ENCODE results near the gene ENG.
"Not testable (repeated sequence)": the region's sequence is repeated elsewhere in the genome, so short reads cannot be mapped to it uniquely, and the experiment has no call there.

ENG gene

DNA sequence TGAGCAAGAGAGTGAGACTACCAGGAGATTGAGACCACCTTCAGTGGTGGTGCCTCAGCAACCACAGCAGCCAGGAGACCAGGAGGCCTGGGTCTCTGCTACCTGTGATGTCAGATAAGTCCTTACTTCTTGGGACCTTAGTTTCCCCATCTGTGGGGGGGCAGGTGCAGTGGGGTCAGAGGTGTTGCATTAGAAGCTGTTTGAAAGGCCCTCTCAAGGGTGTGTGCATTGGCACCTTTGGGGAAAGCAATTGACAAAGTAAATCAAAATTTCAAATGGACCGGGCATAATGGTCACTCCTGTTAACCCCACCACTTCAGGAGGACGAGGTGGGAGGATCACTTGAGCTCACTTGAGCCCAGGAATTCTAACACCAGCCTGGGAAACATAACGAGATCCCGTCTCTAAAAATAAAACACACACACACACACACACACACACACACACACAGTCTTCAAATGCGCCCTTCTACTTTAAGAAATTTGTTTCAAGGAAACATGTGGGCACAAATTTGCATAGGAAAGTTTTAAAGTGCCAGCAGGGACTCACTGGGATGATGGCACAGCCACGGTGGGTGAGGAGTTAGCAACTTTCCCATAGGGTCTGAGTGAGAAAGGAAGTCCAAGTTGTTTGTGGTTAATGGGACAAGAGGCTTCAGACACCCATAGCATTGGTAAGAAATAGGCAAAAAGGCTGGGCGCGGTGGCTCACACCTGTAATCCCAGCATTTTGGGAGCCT is 24.4 kb upstream of the ENG start:
- no peak for DNase-seq (ENCODE audit: low read depth)

DNA sequence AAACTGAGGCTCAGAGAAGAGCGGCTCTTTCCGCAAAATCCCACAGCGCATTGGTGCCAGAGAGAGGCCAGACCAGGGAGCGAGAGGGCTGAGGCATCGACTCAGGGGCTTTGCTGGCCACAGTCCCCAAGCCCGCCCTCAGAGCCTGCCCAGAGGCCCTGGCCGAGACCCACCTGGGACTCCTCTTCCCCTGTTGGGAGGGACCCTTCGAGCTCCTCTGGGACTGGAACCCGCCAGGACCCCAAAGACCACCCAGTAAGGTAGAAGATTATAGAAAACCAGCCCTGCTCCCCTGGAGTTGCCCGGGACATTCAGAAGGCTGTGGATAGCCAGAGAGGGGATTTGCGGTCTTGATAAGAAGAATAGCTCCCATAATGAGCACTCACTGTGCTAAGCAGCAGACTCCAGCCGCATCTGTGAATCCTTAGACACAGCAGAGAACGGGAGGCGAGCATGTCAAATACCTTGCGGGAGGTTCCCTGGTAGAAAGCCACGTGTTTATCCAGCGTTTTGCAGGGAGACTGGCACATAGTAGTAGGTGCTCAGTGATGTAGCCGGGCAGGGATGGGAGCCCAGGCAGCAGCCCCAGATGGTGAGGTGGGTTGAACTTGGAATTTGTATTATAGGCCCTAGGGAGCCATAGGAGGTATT is 23.7 kb upstream of the ENG start:
- DNase-seq (ENCODE audit: low read depth): no peak

GRCh38 chr9:127877566-127877998 is 23.1 kb upstream of the ENG start, which contains the start of gene AK1:
TSS of gene AK1 (minus strand) at chr9:127877675. CDS start at chr9:127874617, 3,058 bp downstream.
- no peak for DNase-seq (ENCODE audit: low read depth)

DNA sequence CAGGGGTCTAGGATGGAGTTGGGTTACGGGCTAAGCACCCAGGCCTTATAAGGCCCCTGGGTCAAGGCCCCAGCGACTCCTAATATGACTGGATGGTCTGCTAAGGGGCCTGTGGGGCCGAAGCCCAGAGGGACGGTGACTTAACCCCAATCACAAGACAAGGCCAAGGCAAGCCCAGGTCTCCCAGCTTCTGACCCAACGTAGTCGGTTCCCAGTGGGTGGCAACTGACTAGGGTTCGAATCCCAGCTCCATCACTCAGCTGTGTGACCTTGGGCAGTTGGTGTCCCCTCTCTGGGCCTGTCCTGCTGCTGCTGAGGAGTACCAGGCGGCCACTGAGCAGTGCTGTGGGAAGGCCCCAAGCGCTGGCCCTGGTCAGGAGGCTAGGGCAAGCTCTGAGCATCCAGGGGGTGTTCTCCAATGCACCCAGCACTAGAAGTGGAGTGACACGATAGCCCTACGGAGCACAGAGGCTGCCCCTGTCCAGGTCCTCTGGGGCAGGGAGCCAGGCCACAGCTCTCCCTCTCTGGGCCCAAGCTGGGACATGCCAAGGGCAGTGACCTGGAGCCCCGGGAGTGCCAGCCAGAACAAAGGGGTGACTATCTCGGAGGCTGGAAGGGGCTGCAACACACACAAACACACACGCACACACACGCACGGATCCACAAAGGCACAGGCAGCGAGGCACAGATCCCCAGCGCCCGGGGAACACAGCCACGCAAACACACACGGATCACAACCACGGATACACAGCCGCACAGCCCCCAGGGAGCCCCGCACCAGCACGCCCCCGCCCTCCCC is 22.5 kb upstream of the ENG start:
- no peak for DNase-seq (ENCODE audit: low read depth)

- DNase-seq (ENCODE audit: low read depth): no peak
These were observed 21.7 kb upstream of the ENG start for GRCh38 chr9:127876026-127876763.

DNA sequence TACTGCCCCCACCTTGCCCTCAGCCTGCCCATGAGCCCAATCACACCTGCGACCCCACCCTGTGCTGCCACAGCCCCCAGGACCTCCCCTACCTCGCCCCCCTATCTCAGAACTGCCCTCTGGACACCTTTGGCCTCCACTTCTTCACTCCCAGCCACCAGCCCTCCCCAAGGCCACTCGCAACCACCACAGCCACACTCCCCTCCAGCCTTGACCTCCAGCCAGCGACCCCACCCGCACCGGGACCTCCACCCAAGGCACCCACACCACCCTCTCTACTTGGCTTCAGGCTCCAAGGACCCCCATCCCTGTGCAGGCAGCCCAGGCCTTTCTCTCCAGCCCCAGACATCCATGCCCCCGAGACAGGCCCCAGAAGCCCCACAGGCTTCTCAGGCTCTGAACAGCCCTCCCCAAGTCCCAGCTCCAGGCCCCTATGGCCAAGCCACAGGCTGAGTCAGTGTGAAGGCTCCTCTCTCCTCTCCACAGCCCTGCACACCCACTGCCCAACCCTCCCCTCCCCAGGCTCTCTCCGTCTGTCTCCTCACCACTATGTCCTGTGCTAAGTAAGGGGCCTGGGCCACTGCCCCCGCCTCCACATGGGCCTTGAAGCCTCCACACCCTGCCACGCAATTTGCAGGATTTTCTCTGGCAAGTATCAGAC is 21.0 kb upstream of the ENG start:
- DNase-seq (ENCODE audit: low read depth): no peak

- DNase-seq (ENCODE audit: low read depth): no peak
These were observed 20.1 kb upstream of the ENG start for GRCh38 chr9:127874301-127875221.

DNA sequence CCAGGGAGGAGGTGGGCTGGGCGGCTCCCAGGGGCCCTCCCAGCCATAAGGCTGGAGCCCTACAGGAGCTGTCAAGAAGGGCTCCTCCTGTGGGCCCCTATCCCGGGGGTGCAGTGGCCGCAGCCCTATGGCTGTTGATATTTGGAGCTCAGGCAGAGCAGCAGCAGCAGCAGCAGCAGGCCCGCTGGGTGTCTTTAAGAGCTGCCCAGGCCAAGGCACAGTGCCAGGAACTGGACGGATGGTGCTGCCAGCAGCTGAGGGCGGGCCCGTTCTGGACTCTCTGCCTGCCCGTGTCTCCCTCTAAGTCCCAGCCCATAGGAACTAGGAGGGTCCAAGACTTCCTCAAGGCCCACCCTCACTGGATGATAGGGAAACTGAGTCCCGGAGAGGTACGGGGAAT is 19.4 kb upstream of the ENG start:
- no peak for DNase-seq (ENCODE audit: low read depth)

DNA sequence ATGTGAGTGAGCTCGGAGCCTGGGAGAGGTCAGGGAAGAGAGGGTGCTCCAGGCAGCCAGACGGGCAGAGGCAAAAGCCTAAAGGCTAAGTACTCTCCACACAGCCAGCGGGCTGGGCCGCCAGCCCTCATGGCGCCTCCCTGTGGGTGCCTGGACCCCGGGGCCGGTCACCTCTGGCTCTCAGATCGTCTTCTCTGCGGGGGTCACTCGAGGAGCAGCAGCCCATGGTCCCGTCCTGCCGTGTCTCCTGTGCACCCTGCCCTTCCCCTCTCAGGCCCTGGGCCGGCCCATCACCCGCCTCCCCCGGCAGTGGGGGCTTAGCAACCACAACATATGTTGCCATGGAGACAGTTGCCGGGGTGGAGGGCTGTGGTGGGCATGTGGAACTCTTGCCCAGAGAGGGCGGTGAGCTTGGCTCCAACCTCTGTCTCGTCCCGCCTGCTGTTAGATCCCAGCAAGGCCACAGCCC is 18.8 kb upstream of the ENG start:
- DNase-seq (ENCODE audit: low read depth): no peak

- no peak for DNase-seq (ENCODE audit: low read depth)
These were observed 18.1 kb upstream of the ENG start for GRCh38 chr9:127872369-127873222.

GRCh38 chr9:127871531-127871930 is 17.1 kb upstream of the ENG start:
- DNase-seq (ENCODE audit: low read depth): no peak

DNA sequence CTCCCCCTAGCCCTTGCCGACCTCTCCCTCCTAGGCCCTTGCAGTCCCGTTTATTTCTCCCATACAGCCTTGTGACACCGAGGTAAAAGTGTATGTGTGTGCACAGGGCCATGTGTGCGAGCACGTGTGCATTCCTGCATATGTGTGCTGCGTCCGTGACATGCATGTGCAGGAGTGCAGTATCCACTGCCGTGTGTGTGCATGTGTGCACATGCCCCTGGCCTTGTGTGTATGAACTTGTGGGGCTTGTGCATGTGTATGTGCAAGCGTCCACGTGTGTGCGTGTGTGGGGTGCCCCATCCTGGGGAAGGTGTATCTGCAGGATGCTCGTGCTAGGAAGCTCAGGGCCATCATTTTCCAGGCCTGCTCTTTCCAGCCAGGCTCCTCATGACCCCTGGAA is 16.4 kb upstream of the ENG start:
- no peak for DNase-seq (ENCODE audit: low read depth)

GRCh38 chr9:127870153-127870491 is 15.7 kb upstream of the ENG start:
- not testable (repeated sequence) for DNase-seq (ENCODE audit: low read depth)

- peak; percentile 68 for DNase-seq (ENCODE audit: low read depth)
These were observed 15.1 kb upstream of the ENG start for GRCh38 chr9:127869310-127870152.

GRCh38 chr9:127868278-127868902 is 13.9 kb upstream of the ENG start:
- no peak for DNase-seq (ENCODE audit: low read depth)

- no peak for DNase-seq (ENCODE audit: low read depth)
These were observed 13.2 kb upstream of the ENG start for GRCh38 chr9:127867356-127868277.

DNA sequence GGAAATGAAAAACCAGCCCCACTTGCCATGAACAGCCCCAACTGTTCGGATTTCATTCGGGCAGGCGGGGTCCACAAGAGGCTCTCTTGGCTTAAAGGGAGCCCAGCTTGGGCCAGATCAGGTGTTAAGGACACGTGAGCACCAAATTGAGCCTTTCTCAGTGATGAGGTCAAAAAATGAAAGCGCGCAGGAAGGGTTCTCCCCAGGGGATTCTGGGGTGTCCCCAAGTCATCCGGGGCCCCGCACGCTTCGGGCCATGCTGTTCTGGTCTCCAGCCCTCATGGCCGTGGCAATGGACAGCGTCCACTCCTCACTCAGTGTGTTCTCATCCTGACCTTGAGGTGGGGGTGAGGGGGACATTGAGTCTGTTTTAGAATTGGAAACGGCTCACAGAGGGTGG is 12.1 kb upstream of the ENG start:
- DNase-seq (ENCODE audit: low read depth): no peak
